GM12874 (cell line): Measurements from ENCODE around the gene SLC47A1.

Experiments used
- TF ChIP-seq, protein P1 (sequence below): IDR thresholded peaks from 2 replicates; pipeline ENCODE4 v1.5.1; 2011; ENCODE audit warnings: low read depth, mild to moderate bottlenecking, control low read depth, low read length, moderate library complexity; ENCODE audit not compliant: insufficient read depth

The SLC47A1 gene

DNA sequence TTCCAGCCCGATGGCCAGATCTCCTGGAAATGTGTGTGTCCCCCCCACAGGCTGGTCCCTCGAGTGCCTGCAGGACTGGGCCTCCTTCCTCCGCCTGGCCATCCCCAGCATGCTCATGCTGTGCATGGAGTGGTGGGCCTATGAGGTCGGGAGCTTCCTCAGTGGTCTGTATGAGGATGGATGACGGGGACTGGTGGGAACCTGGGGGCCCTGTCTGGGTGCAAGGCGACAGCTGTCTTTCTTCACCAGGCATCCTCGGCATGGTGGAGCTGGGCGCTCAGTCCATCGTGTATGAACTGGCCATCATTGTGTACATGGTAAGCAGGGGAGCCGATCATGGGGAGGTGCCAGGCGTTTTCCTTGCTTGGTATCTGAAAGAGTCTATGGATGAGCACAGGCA is 22.1 kb downstream of the SLC47A1 start:
- TF ChIP-seq, protein P1, sequence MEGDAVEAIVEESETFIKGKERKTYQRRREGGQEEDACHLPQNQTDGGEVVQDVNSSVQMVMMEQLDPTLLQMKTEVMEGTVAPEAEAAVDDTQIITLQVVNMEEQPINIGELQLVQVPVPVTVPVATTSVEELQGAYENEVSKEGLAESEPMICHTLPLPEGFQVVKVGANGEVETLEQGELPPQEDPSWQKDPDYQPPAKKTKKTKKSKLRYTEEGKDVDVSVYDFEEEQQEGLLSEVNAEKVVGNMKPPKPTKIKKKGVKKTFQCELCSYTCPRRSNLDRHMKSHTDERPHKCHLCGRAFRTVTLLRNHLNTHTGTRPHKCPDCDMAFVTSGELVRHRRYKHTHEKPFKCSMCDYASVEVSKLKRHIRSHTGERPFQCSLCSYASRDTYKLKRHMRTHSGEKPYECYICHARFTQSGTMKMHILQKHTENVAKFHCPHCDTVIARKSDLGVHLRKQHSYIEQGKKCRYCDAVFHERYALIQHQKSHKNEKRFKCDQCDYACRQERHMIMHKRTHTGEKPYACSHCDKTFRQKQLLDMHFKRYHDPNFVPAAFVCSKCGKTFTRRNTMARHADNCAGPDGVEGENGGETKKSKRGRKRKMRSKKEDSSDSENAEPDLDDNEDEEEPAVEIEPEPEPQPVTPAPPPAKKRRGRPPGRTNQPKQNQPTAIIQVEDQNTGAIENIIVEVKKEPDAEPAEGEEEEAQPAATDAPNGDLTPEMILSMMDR = no peak

DNA sequence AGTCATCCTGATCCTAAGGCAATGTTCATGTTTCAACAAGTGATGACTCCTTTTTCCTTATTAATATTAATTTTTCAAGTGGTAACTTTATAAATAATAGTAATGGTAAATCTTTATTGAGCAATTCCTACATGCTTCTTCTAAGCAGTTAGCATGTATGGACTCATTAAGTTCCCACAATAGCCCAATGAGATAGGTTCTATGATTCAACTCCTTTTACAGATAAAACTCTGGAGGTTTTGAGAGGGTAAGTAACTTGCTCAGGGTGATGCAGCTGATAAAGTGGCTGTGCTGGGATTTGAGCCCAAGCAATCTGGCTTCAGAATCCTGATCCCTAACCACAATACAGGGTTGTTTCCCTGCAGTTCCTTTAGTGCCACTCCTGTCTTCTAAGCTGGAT is 25.3 kb downstream of the SLC47A1 start:
- TF ChIP-seq, protein P1 = no peak

DNA sequence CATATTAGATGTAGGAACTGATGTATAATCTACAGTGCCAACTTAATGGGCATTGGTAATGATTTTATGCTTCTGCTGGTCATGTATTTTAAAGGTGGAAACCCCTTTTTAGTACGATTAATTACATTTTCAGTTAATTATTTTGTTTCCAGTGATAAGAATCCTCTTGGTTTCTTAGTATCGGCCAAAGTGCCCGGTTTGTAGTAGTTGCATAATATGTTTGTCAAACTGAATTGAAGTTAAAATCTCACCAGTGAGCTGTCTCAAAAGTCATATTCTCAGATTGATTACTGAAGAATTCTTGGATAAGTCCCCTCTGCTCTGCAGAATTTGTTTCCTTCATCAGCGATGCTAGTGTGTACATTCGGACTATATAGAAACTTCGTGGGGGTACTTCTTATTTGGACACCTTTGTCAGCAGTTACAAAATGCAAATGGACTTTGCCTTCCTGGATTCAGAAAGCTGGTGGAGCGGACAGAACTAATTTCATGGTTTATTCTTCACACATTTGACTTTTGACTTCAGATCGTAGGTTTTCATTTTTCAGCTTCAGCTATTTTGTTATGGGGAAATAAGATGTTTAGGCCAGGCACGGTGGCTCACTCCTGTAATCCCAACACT is 28.2 kb downstream of the SLC47A1 start:
- TF ChIP-seq, protein P1 = no peak

DNA sequence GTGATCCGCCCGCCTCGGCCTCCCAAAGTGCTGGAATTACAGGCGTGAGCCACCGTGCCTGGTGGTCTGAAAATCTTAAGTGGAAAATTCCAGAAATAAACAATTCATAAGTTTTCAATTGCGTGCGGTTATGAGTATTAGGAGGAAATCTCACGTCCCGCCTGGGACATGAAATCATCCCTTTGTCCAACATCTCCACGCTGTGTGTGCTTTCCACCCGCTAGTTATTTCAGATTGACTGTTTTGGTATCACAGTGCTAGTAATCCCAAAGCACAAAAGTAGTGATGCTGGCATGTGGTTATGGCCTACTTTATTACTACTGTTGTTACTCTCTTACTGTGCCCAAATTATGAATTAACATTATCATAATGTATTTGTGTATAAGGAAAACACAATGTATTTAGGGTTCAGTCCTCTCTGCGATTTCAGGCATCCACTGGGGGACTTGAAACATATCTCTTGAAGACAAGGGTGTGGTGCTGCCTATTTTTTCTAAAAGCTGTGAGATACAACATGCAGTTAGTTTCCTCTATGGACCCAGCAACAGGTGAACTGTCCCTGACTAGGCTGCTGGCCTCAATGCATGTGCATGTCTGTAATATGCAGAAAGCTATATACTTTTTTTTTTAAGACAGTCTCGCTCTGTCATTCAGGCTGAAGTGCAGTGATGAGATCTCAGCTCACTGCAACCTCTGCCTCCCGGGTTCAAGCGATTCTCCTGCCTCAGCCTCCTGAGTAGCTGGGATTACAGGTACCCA is 32.3 kb downstream of the SLC47A1 start:
- TF ChIP-seq, protein P1 = no peak

DNA sequence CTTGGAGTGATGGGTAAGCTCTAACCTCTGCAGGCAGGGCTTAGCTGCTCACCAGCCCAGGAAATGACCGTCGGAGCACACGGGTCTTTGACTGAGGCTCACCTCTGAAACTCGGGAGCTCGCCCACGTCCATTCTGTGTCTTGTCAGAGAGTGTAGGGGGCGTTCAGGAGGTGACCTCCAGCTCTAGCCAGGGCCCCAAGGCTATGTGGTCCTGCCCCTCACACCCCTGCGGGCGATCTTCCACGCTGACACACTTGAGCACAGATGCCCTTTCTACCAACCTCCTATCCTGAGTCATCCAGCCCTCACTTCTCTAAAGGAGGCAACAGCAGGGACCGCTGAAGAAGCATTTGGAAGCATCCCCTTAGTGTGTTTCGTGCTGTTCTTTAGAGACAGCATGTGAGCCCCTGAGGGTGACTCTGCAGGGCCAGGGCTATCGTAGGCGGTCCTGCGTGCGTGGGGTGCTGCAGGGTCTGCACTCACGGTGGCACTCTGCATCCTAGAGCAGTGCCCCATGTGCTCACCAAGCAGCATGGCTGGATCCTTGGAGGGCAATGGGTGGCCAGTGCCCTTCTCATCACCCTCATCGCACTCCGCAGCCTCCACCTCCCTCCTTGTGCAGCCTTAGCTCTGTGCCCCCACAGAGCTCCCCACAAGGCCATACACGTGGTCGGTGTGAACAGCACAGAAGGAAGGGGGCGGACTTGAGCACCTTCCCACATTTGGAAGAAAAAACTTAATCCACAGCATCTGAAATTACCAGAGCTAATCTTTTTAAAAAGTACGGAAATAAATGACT is 33.8 kb downstream of the SLC47A1 start:
- TF ChIP-seq, protein P1 = no peak

DNA sequence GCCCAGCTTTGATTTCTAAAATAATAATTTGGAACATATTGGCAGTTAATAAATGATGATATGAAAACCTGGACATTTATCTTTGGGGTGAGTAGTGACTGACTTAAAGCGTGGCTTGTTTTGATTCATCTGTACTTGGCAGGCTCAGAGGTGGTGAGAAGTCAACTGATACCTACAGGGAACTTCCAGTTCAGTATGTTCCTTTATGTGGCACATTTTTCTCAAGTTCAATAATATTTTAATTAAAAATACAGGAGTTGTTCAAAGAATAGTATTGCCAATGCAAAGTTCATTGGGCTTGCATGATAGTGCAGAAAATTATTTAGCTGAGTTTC is 34.3 kb downstream of the SLC47A1 start:
- TF ChIP-seq, protein P1 = no peak

DNA sequence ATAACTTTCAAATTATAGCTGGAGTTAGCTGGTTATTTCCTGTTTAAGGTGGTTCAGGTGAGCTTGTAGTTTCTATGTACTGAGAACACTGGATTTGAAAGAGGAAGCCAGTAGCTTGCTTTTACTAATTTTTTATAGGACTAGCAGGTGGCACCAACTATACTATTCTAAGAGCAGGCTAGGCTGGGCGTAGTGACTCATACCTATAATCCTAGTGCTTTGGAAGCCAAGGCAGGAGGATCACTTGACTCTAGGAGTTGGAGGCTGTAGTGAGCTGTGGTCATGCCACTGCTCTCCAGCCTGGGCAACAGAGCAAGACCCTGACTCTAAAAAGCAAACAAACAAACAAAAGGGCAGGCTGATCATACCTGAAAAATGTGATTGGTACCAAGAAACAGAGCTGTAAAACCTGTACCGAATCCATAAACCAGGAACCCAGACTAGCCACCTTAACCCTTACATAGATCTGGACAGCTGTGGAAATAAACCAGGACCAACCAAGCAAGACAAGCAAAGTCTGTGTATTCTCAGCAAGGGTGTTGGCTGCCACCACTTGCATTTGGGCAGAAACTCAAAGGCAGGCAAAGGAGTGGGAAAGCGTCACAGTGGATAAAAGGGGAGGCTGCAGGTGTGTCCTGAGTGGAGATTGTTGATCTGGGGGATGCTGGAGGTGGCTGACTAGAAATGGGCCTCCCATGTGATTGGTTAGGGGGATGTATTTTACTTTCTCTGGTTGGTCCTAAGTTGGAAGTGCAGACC is 36.3 kb downstream of the SLC47A1 start:
- TF ChIP-seq, protein P1 = no peak
